ENCODE data around the gene ACADL.

Gene ACADL

GRCh38 chr2:210198326-210198725, 26.9 kb downstream of the ACADL start:
- DNase-seq (ENCODE audit: low read depth in 2 of 2) = peak; percentile 24 to 35
- TF ChIP-seq, protein P1, sequence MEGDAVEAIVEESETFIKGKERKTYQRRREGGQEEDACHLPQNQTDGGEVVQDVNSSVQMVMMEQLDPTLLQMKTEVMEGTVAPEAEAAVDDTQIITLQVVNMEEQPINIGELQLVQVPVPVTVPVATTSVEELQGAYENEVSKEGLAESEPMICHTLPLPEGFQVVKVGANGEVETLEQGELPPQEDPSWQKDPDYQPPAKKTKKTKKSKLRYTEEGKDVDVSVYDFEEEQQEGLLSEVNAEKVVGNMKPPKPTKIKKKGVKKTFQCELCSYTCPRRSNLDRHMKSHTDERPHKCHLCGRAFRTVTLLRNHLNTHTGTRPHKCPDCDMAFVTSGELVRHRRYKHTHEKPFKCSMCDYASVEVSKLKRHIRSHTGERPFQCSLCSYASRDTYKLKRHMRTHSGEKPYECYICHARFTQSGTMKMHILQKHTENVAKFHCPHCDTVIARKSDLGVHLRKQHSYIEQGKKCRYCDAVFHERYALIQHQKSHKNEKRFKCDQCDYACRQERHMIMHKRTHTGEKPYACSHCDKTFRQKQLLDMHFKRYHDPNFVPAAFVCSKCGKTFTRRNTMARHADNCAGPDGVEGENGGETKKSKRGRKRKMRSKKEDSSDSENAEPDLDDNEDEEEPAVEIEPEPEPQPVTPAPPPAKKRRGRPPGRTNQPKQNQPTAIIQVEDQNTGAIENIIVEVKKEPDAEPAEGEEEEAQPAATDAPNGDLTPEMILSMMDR (IDR thresholded peaks at IDR 0.05; ENCODE audit: low read depth, low read length) = no peak
- no peak overlapping the region for H3K4me3 ChIP-seq (replicated peaks in 1 of 2; ENCODE audit: low read depth in 2 of 2, low read length in 2 of 2)

DNA sequence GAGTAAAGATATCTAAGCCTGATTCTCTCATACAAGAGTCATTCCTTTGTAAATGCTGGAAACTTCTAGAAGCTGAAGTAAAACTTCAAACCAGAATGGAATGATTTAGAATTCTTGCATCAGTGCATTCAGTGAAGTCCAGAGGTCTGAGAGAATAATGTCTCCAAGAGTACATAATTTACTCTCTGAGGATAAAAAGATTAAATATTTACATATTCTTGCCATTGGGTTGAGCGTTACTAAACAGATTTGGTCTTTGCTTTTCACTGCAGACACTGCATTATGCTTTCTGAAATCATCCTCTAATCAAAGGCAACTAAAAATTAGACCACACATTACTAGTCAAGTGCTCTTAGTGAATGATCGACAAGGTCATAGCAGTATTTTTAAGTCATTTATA, 27.5 kb downstream of the ACADL start:
- TF ChIP-seq, protein P1 (IDR thresholded peaks at IDR 0.05; ENCODE audit: low read depth, low read length) = no peak
- no peak overlapping the region for H3K4me3 ChIP-seq (replicated peaks in 1 of 2; ENCODE audit: low read depth in 2 of 2, low read length in 2 of 2)
- DNase-seq (ENCODE audit: low read depth in 2 of 2) = no peak

DNA sequence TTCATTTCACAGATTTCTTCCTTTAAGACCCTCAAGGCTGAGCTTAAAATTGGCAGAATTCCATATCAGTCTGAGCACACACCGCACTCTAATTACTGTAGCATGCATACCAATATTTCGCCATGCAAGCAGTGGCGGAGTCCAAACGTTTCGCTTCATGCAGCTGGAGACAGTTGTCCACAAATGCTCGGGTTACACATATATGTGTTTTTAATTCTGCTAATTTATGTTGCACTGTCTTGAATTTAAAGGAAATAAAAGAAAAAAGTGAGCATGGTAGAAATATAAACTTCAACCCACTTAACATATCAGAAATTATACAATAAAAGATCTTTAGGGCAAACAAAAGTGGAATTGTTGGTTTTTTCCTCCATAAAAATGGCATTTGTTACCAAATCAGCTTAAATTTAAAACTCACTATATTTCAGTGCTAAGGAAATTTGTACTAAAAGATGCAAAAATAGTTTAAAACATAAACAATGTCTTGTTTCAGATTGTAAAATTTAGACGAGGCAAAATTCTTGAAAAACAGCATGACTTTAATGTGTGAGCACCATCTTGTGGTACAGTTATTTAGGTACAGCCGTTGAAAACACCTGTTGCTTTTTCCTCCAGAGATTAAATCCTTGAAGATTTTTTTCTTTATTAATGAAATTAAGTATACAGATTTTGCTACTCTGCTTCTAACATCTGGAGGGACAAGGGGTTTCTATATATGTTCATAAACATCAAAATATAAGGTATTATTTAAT, 30.0 kb downstream of the ACADL start:
- peak; percentile 72 to 76 for DNase-seq (ENCODE audit: low read depth in 2 of 2)

GRCh38 chr2:210190345-210190744, 34.9 kb downstream of the ACADL start:
- no peak for DNase-seq (ENCODE audit: low read depth in 2 of 2)
- TF ChIP-seq, protein P1 (IDR thresholded peaks at IDR 0.05; ENCODE audit: low read depth, low read length) = no peak
- H3K4me3 ChIP-seq (replicated peaks in 1 of 2; ENCODE audit: low read depth in 2 of 2, low read length in 2 of 2) = no peak overlapping the region

More for the DNA sequence above, 30.0 kb downstream of the ACADL start:
- peak overlapping the region; percentile 19 to 37 for H3K4me3 ChIP-seq (replicated peaks in 1 of 2; ENCODE audit: low read depth in 2 of 2, low read length in 2 of 2)
- TF ChIP-seq, protein P1 (IDR thresholded peaks at IDR 0.05; ENCODE audit: low read depth, low read length) = peak; percentile 56

- TF ChIP-seq, protein P1 (IDR thresholded peaks at IDR 0.05; ENCODE audit: low read depth, low read length) = no peak
Measured at GRCh38 chr2:210189452-210190138, 35.7 kb downstream of the ACADL start.

DNA sequence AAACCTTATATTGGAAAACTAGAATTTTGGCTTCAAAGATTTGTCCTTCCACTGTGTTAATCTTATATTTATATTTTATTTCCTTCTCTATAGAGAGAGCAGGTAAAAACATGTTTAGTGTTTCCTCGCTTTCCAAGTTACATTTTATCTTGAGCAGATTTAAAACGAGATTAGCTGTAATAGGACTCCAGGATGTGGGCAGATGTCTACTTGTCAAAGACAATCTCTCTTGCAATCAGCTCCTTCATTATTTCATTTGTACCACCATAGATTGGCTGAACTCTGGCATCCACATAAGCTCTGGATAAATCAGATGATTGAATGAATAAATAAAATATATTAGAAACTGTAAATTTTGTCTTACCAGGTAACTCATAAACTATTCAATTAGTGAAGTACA, 36.5 kb downstream of the ACADL start:
- H3K4me3 ChIP-seq (replicated peaks in 1 of 2; ENCODE audit: low read depth in 2 of 2, low read length in 2 of 2) = no peak overlapping the region
- TF ChIP-seq, protein P1 (IDR thresholded peaks at IDR 0.05; ENCODE audit: low read depth, low read length) = no peak
- DNase-seq (ENCODE audit: low read depth in 2 of 2) = no peak

More at GRCh38 chr2:210189452-210190138, 35.7 kb downstream of the ACADL start:
- no peak for DNase-seq (ENCODE audit: low read depth in 2 of 2)
- H3K4me3 ChIP-seq (replicated peaks in 1 of 2; ENCODE audit: low read depth in 2 of 2, low read length in 2 of 2) = no peak overlapping the region

Data from cardiac fibroblast (primary cell).